ENCODE measurements around the gene CENPT. TPM values are rescaled to one million over a fixed set of nuclear protein-coding genes. Genes with fewer than 3 reads are reported as not detected.

Gene CENPT
- total and polyA plus RNA-seq, 2 of the 13 experiments (the other 11 are each of a cell fraction or from before 2014, with no cell fraction given) = 40.9 to 43.3 TPM

DNA sequence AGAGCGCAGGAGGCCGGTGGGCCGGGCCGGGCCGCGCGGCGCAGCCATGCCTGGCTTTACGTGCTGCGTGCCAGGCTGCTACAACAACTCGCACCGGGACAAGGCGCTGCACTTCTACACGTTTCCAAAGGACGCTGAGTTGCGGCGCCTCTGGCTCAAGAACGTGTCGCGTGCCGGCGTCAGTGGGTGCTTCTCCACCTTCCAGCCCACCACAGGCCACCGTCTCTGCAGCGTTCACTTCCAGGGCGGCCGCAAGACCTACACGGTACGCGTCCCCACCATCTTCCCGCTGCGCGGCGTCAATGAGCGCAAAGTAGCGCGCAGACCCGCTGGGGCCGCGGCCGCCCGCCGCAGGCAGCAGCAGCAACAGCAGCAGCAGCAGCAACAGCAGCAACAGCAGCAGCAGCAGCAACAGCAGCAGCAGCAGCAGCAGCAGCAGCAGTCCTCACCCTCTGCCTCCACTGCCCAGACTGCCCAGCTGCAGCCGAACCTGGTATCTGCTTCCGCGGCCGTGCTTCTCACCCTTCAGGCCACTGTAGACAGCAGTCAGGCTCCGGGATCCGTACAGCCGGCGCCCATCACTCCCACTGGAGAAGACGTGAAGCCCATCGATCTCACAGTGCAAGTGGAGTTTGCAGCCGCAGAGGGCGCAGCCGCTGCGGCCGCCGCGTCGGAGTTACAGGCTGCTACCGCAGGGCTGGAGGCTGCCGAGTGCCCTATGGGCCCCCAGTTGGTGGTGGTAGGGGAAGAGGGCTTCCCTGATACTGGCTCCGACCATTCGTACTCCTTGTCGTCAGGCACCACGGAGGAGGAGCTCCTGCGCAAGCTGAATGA lies 4.8 kb downstream of the CENPT start (continued):
- TF ChIP-seq, protein P1, sequence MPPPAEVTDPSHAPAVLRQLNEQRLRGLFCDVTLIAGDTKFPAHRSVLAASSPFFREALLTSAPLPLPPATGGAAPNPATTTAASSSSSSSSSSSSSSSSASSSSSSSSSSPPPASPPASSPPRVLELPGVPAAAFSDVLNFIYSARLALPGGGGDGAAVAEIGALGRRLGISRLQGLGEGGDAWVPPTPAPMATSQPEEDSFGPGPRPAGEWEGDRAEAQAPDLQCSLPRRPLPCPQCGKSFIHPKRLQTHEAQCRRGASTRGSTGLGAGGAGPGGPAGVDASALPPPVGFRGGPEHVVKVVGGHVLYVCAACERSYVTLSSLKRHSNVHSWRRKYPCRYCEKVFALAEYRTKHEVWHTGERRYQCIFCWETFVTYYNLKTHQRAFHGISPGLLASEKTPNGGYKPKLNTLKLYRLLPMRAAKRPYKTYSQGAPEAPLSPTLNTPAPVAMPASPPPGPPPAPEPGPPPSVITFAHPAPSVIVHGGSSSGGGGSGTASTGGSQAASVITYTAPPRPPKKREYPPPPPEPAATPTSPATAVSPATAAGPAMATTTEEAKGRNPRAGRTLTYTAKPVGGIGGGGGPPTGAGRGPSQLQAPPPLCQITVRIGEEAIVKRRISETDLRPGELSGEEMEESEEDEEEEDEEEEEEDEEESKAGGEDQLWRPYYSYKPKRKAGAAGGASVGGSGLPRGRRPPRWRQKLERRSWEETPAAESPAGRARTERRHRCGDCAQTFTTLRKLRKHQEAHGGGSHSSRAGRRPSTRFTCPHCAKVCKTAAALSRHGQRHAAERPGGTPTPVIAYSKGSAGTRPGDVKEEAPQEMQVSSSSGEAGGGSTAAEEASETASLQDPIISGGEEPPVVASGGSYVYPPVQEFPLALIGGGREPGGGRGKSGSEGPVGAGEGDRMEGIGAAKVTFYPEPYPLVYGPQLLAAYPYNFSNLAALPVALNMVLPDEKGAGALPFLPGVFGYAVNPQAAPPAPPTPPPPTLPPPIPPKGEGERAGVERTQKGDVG (CRISPR knock-in tag; IDR thresholded peaks at IDR 0.05; ENCODE audit: borderline replicate concordance) = peak; percentile 54; the same call in 1 of the 2 replicates
- peak; percentile 41; the same call in 1 of the 2 replicates for TF ChIP-seq FOXC1 (CRISPR knock-in tag; IDR thresholded peaks at IDR 0.05; ENCODE audit: borderline replicate concordance)
- peak; percentile 54 for TF ChIP-seq ONECUT2 (CRISPR knock-in tag; IDR thresholded peaks at IDR 0.05)
- TF ChIP-seq RBM39 (IDR thresholded peaks at IDR 0.05; ENCODE audit: low read depth, low read length, poor library complexity, severe bottlenecking) = peak; percentile 91
- peak; percentile 33; the same call in 1 of the 2 replicates for TF ChIP-seq PHF21A (CRISPR knock-in tag; IDR thresholded peaks at IDR 0.05)
- TF ChIP-seq ZNF274 (CRISPR knock-in tag; IDR thresholded peaks at IDR 0.05) = 0 out of 2 replicates have a peak, but pooled peaks have one; percentile 57
- TF ChIP-seq RAD51 (IDR thresholded peaks at IDR 0.05; ENCODE audit: borderline replicate concordance) = no peak
- peak; percentile 41; the same call in 1 of the 2 replicates for TF ChIP-seq ZNF598 (CRISPR knock-in tag; IDR thresholded peaks at IDR 0.05; ENCODE audit: borderline replicate concordance)
- TF ChIP-seq, protein P2, sequence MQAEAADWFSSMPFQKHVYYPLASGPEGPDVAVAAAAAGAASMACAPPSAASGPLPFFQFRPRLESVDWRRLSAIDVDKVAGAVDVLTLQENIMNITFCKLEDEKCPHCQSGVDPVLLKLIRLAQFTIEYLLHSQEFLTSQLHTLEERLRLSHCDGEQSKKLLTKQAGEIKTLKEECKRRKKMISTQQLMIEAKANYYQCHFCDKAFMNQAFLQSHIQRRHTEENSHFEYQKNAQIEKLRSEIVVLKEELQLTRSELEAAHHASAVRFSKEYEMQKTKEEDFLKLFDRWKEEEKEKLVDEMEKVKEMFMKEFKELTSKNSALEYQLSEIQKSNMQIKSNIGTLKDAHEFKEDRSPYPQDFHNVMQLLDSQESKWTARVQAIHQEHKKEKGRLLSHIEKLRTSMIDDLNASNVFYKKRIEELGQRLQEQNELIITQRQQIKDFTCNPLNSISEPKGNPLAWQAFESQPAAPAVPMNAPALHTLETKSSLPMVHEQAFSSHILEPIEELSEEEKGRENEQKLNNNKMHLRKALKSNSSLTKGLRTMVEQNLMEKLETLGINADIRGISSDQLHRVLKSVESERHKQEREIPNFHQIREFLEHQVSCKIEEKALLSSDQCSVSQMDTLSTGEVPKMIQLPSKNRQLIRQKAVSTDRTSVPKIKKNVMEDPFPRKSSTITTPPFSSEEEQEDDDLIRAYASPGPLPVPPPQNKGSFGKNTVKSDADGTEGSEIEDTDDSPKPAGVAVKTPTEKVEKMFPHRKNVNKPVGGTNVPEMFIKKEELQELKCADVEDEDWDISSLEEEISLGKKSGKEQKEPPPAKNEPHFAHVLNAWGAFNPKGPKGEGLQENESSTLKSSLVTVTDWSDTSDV (CRISPR knock-in tag; IDR thresholded peaks at IDR 0.05) = no peak
- TF ChIP-seq GZF1 (CRISPR knock-in tag; IDR thresholded peaks at IDR 0.05) = peak; percentile 67; the same call in 1 of the 2 replicates
- TF ChIP-seq ISL2 (CRISPR knock-in tag; IDR thresholded peaks at IDR 0.05) = peak; percentile 17; the same call in 1 of the 2 replicates
- TF ChIP-seq, protein P3, sequence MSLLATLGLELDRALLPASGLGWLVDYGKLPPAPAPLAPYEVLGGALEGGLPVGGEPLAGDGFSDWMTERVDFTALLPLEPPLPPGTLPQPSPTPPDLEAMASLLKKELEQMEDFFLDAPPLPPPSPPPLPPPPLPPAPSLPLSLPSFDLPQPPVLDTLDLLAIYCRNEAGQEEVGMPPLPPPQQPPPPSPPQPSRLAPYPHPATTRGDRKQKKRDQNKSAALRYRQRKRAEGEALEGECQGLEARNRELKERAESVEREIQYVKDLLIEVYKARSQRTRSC (CRISPR knock-in tag; IDR thresholded peaks at IDR 0.05; ENCODE audit: low read depth) = no peak
- TF ChIP-seq ZNF589 (CRISPR knock-in tag; conservative IDR thresholded peaks at IDR 0.05) = peak; percentile 47; the same call in 1 of the 2 replicates
- no peak for TF ChIP-seq NBN (conservative IDR thresholded peaks at IDR 0.05)
- TF ChIP-seq HNRNPLL (IDR thresholded peaks at IDR 0.05; ENCODE audit: low read depth, low read length, poor library complexity, severe bottlenecking) = peak; percentile 99
- no peak for TF ChIP-seq ZNF562 (CRISPR knock-in tag; IDR thresholded peaks at IDR 0.05; ENCODE audit: borderline replicate concordance)
- TF ChIP-seq, protein P4, sequence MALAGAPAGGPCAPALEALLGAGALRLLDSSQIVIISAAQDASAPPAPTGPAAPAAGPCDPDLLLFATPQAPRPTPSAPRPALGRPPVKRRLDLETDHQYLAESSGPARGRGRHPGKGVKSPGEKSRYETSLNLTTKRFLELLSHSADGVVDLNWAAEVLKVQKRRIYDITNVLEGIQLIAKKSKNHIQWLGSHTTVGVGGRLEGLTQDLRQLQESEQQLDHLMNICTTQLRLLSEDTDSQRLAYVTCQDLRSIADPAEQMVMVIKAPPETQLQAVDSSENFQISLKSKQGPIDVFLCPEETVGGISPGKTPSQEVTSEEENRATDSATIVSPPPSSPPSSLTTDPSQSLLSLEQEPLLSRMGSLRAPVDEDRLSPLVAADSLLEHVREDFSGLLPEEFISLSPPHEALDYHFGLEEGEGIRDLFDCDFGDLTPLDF (CRISPR knock-in tag; IDR thresholded peaks at IDR 0.05) = 0 out of 2 replicates have a peak, but pooled peaks have one; percentile 5
- TF ChIP-seq ZNF225 (CRISPR knock-in tag; IDR thresholded peaks at IDR 0.05) = peak; percentile 22; the same call in 1 of the 2 replicates
- TF ChIP-seq MXD4 (CRISPR knock-in tag; IDR thresholded peaks at IDR 0.05) = 0 out of 2 replicates have a peak, but pooled peaks have one; percentile 61
- TF ChIP-seq U2AF2 (IDR thresholded peaks at IDR 0.05; ENCODE audit: low read depth, low read length) = no peak
- TF ChIP-seq TARDBP (CRISPR knock-in tag; IDR thresholded peaks at IDR 0.05) = peak; percentile 26; the same call in 1 of the 2 replicates
